ENCODE measurements around the gene ISL2. TPM values are rescaled to one million over a fixed set of nuclear protein-coding genes. Genes with fewer than 3 reads are reported as not detected.

The ISL2 gene
- total and polyA plus RNA-seq, 2 of the 13 experiments (the other 11 are each of a cell fraction or from before 2014, with no cell fraction given), result 4.3 to 5.1 TPM

- TF ChIP-seq POGK (CRISPR knock-in tag; conservative IDR thresholded peaks at IDR 0.05) (peak; percentile 81), SP5 (CRISPR knock-in tag; IDR thresholded peaks at IDR 0.05; ENCODE audit: borderline replicate concordance, low read depth) (peak; percentile 42; the same call in 1 of the 2 replicates), ZNF451 (CRISPR knock-in tag; IDR thresholded peaks at IDR 0.05) (no peak), ZNF850 (CRISPR knock-in tag; conservative IDR thresholded peaks at IDR 0.05) (no peak), CC2D1A (CRISPR knock-in tag; IDR thresholded peaks at IDR 0.05) (no peak), SAFB2 (CRISPR knock-in tag; IDR thresholded peaks at IDR 0.05; ENCODE audit: borderline replicate concordance, low read depth) (peak; percentile 47; the same call in 1 of the 2 replicates), GZF1 (CRISPR knock-in tag; IDR thresholded peaks at IDR 0.05) (peak; percentile 66; the same call in 1 of the 2 replicates), ZBTB26 (CRISPR knock-in tag; IDR thresholded peaks at IDR 0.05; ENCODE audit: borderline replicate concordance) (0 out of 2 replicates have a peak, but pooled peaks have one; percentile 29), ZKSCAN1 (IDR thresholded peaks at IDR 0.05; ENCODE audit: low read length) (no peak), CHD4 (IDR thresholded peaks at IDR 0.05; ENCODE audit: borderline replicate concordance, low read length) (no peak), ZNF740 (CRISPR knock-in tag; IDR thresholded peaks at IDR 0.05) (peak; percentile 92), SKI (IDR thresholded peaks at IDR 0.05; ENCODE audit: partially characterized antibody) (no peak), ZSCAN31 (CRISPR knock-in tag; IDR thresholded peaks at IDR 0.05; ENCODE audit: low read depth) (no peak; the same call in 1 of the 2 replicates), TIGD3 (CRISPR knock-in tag; IDR thresholded peaks at IDR 0.05; ENCODE audit: borderline replicate concordance) (0 out of 2 replicates have a peak, but pooled peaks have one; percentile 39), ZNF275 (CRISPR knock-in tag; IDR thresholded peaks at IDR 0.05; ENCODE audit: borderline replicate concordance) (no peak), ETV5 (CRISPR knock-in tag; IDR thresholded peaks at IDR 0.05; ENCODE audit: borderline replicate concordance) (peak; percentile 9; the same call in 1 of the 2 replicates), MTA1 (CRISPR knock-in tag; IDR thresholded peaks at IDR 0.05; ENCODE audit: borderline replicate concordance) (no peak; the same call in 1 of the 2 replicates), RELA (CRISPR knock-in tag; IDR thresholded peaks at IDR 0.05) (no peak), SMAD9 (CRISPR knock-in tag; IDR thresholded peaks at IDR 0.05) (no peak), ZNF331 (CRISPR knock-in tag; IDR thresholded peaks at IDR 0.05) (peak; percentile 21; the same call in 1 of the 2 replicates), SP140L (CRISPR knock-in tag; IDR thresholded peaks at IDR 0.05; ENCODE audit: borderline replicate concordance) (no peak), MIER3 (CRISPR knock-in tag; IDR thresholded peaks at IDR 0.05; ENCODE audit: borderline replicate concordance) (no peak; the same call in 1 of the 2 replicates), ZNF274 (CRISPR knock-in tag; IDR thresholded peaks at IDR 0.05) (no peak), SYNCRIP (IDR thresholded peaks at IDR 0.05; ENCODE audit: insufficient read depth, low read depth, low read length) (no peak)
Observed at GRCh38 chr15:76336254-76337058, at the start of gene ISL2 (continued).
